Measurements from ENCODE around the gene FAHD2A.
"Not testable (repeated sequence)": the region's sequence is repeated elsewhere in the genome, so short reads cannot be mapped to it uniquely, and the experiment has no call there.

FAHD2A gene

GRCh38 chr2:95434507-95435076 is 32.1 kb downstream of the FAHD2A start:
- H4K20me1 ChIP-seq (ENCODE audit: control insufficient read depth, insufficient read depth, low read depth, low read length); H3K9me3 ChIP-seq (ENCODE audit: control insufficient read depth, insufficient read depth, low read length); H3K4me1 ChIP-seq (ENCODE audit: control insufficient read depth, low read length); H3F3A ChIP-seq (ENCODE audit: control insufficient read depth, insufficient read depth); H3K9me2 ChIP-seq (replicated peaks; ENCODE audit: control insufficient read depth, low read length); H3K4me3 ChIP-seq (ENCODE audit: low read length); H3K27me3 ChIP-seq (ENCODE audit: control insufficient read depth, low read length); H3K36me3 ChIP-seq (ENCODE audit: control insufficient read depth, low read length); H3K27ac ChIP-seq (ENCODE audit: low read depth, low read length); H3K4me2 ChIP-seq (ENCODE audit: low read length); H3K79me2 ChIP-seq (ENCODE audit: control insufficient read depth, low read length): not testable (repeated sequence)

DNA sequence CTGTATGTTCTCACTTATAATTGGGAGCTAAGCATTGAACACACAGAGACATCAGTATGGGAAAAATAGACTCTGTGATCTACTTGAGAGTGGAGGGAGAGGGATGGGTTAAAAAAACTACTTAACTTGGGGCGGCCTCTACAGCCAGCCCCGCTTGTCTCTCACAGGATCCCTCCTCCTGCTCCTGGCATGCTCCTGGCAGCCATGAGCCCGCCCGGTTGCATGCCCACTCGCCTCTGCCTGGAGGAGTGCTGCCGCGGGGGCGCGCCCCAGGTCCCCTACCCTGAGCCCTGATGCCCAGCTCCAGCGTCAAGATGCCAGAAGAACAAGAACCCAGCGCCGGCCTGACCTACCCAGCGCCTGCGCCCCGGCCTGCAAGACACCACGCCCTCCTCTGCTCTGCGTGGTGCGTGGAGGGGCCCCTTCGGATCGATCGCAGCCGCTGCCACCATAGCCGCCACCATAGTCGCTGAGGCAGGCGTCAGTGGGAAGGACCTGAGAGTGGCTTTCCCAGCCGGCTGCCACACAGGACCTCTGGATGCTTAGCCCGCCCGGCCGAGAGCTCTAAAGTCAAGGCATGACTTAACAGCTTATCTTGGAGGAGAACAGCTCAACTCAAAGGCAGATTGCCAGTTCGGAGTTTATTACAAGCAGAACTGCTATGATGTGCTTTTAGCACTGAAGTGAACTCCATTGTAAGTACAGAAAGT is 32.8 kb downstream of the FAHD2A start:
- H3K36me3 ChIP-seq (ENCODE audit: control insufficient read depth, low read length); H3K4me3 ChIP-seq (ENCODE audit: low read length); H3K9me2 ChIP-seq (replicated peaks; ENCODE audit: control insufficient read depth, low read length); H4K20me1 ChIP-seq (ENCODE audit: control insufficient read depth, insufficient read depth, low read depth, low read length); H3F3A ChIP-seq (ENCODE audit: control insufficient read depth, insufficient read depth); H3K27ac ChIP-seq (ENCODE audit: low read depth, low read length); H3K9me3 ChIP-seq (ENCODE audit: control insufficient read depth, insufficient read depth, low read length); H3K27me3 ChIP-seq (ENCODE audit: control insufficient read depth, low read length); H3K79me2 ChIP-seq (ENCODE audit: control insufficient read depth, low read length); H3K4me1 ChIP-seq (ENCODE audit: control insufficient read depth, low read length); H3K4me2 ChIP-seq (ENCODE audit: low read length): not testable (repeated sequence)

DNA sequence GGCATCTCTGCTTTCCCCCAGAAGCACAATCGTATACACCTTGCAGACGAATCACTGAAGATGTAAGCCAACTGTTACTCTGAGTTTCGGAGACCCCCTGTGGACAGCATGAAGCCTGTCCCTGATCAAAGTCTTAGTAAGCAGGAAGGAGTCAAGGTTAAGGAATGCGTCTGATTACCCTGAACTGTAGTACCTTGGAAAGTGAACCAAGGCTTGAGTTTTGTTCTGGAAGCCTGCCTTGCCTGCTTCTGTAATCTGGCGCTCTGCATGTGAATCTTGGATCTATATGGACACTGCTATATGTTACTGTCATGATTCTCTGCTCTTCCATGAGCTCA is 33.3 kb downstream of the FAHD2A start:
- not testable (repeated sequence) for H3K4me2 ChIP-seq (ENCODE audit: low read length); H3K4me3 ChIP-seq (ENCODE audit: low read length); H3K27ac ChIP-seq (ENCODE audit: low read depth, low read length); H3K4me1 ChIP-seq (ENCODE audit: control insufficient read depth, low read length); H3K36me3 ChIP-seq (ENCODE audit: control insufficient read depth, low read length); H3K27me3 ChIP-seq (ENCODE audit: control insufficient read depth, low read length); H3K79me2 ChIP-seq (ENCODE audit: control insufficient read depth, low read length); H3K9me3 ChIP-seq (ENCODE audit: control insufficient read depth, insufficient read depth, low read length); H3K9me2 ChIP-seq (replicated peaks; ENCODE audit: control insufficient read depth, low read length); H3F3A ChIP-seq (ENCODE audit: control insufficient read depth, insufficient read depth); H4K20me1 ChIP-seq (ENCODE audit: control insufficient read depth, insufficient read depth, low read depth, low read length)

- not testable (repeated sequence) for H3K9me3 ChIP-seq (ENCODE audit: control insufficient read depth, insufficient read depth, low read length); H3K4me3 ChIP-seq (ENCODE audit: low read length); H3K27me3 ChIP-seq (ENCODE audit: control insufficient read depth, low read length); H3K9me2 ChIP-seq (replicated peaks; ENCODE audit: control insufficient read depth, low read length); H3K4me2 ChIP-seq (ENCODE audit: low read length); H3F3A ChIP-seq (ENCODE audit: control insufficient read depth, insufficient read depth); H3K27ac ChIP-seq (ENCODE audit: low read depth, low read length); H3K79me2 ChIP-seq (ENCODE audit: control insufficient read depth, low read length); H3K4me1 ChIP-seq (ENCODE audit: control insufficient read depth, low read length); H4K20me1 ChIP-seq (ENCODE audit: control insufficient read depth, insufficient read depth, low read depth, low read length); H3K36me3 ChIP-seq (ENCODE audit: control insufficient read depth, low read length)
Observed at GRCh38 chr2:95442474-95443099, 40.1 kb downstream of the FAHD2A start.

- not testable (repeated sequence) for H3K4me1 ChIP-seq (ENCODE audit: control insufficient read depth, low read length); H3K36me3 ChIP-seq (ENCODE audit: control insufficient read depth, low read length); H3K79me2 ChIP-seq (ENCODE audit: control insufficient read depth, low read length); H3F3A ChIP-seq (ENCODE audit: control insufficient read depth, insufficient read depth); H3K9me3 ChIP-seq (ENCODE audit: control insufficient read depth, insufficient read depth, low read length); H4K20me1 ChIP-seq (ENCODE audit: control insufficient read depth, insufficient read depth, low read depth, low read length); H3K9me2 ChIP-seq (replicated peaks; ENCODE audit: control insufficient read depth, low read length); H3K4me3 ChIP-seq (ENCODE audit: low read length); H3K4me2 ChIP-seq (ENCODE audit: low read length); H3K27me3 ChIP-seq (ENCODE audit: control insufficient read depth, low read length); H3K27ac ChIP-seq (ENCODE audit: low read depth, low read length)
Observed at GRCh38 chr2:95445317-95445716, 42.8 kb downstream of the FAHD2A start.

DNA sequence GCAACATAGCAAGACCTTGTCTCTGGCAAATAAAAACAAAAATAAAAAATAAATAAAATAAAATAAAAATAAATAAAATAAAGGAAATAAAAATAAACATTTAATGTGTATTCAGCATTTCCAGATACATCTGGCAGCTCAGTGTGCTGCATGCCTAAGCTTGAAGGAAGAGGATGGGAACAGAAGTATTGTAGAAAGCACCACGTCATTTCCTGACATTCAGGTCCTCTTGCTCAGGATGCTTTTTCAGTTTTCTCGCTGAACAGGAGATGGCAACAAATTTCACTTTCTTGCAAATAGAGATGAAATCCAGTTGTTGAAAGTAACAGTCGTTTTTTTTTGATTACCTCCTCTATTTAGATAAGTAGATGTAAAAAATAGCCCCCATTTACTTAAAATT is 60.8 kb downstream of the FAHD2A start:
- H3K79me2 ChIP-seq (ENCODE audit: control insufficient read depth, low read length); H3K9me3 ChIP-seq (ENCODE audit: control insufficient read depth, insufficient read depth, low read length); H3K4me1 ChIP-seq (ENCODE audit: control insufficient read depth, low read length); H3K36me3 ChIP-seq (ENCODE audit: control insufficient read depth, low read length); H4K20me1 ChIP-seq (ENCODE audit: control insufficient read depth, insufficient read depth, low read depth, low read length); H3K4me2 ChIP-seq (ENCODE audit: low read length); H3F3A ChIP-seq (ENCODE audit: control insufficient read depth, insufficient read depth); H3K27ac ChIP-seq (ENCODE audit: low read depth, low read length); H3K27me3 ChIP-seq (ENCODE audit: control insufficient read depth, low read length); H3K4me3 ChIP-seq (ENCODE audit: low read length); H3K9me2 ChIP-seq (replicated peaks; ENCODE audit: control insufficient read depth, low read length): not testable (repeated sequence)
